ENCODE results near the gene DEFB128.
"Not testable (repeated sequence)": the region's sequence is repeated elsewhere in the genome, so short reads cannot be mapped to it uniquely, and the experiment has no call there.

DEFB128 gene

GRCh38 chr20:189611-190010 is at the start of gene DEFB128:
Gene DEFB128 (minus strand): TSS chr20:189711. CDS start chr20:189623, 88 bp downstream.
- TF ChIP-seq FOXK2 (IDR thresholded peaks at IDR 0.05) (no peak), FOXA1 (IDR thresholded peaks at IDR 0.05) (no peak), ZNF384 (IDR thresholded peaks at IDR 0.05) (no peak), NFRKB (IDR thresholded peaks at IDR 0.05) (no peak), HDGF (IDR thresholded peaks at IDR 0.05; ENCODE audit: borderline replicate concordance) (no peak), BHLHE40 (IDR thresholded peaks at IDR 0.05; ENCODE audit: borderline replicate concordance) (no peak), TARDBP (IDR thresholded peaks at IDR 0.05) (no peak), ELF4 (IDR thresholded peaks at IDR 0.05) (no peak), SP1 (IDR thresholded peaks at IDR 0.05) (no peak), L3MBTL2 (conservative IDR thresholded peaks at IDR 0.05) (no peak), SUZ12 (IDR thresholded peaks at IDR 0.05) (no peak), PKNOX1 (IDR thresholded peaks at IDR 0.05) (no peak), CTBP1 (IDR thresholded peaks at IDR 0.05; ENCODE audit: borderline replicate concordance) (no peak), LEF1 (IDR thresholded peaks at IDR 0.05; ENCODE audit: borderline replicate concordance) (no peak), FOXM1 (IDR thresholded peaks at IDR 0.05; ENCODE audit: borderline replicate concordance) (no peak), ARNT (IDR thresholded peaks at IDR 0.05) (no peak)
- CTCF ChIA-PET, result no interaction called here
- POLR2A ChIA-PET, result no interaction called here
- no peak for DNase-seq (ENCODE audit: extremely low spot score)

- POLR2A ChIA-PET, result no interaction called here
- CTCF ChIA-PET, result no interaction called here
- DNase-seq (ENCODE audit: extremely low spot score), result no peak
- TF ChIP-seq CTBP1 (IDR thresholded peaks at IDR 0.05; ENCODE audit: borderline replicate concordance), result no peak
- TF ChIP-seq ZNF384 (IDR thresholded peaks at IDR 0.05), result no peak
- no peak for TF ChIP-seq ARNT (IDR thresholded peaks at IDR 0.05)
- no peak for TF ChIP-seq L3MBTL2 (conservative IDR thresholded peaks at IDR 0.05)
- TF ChIP-seq HDGF (IDR thresholded peaks at IDR 0.05; ENCODE audit: borderline replicate concordance), result no peak
- TF ChIP-seq BHLHE40 (IDR thresholded peaks at IDR 0.05; ENCODE audit: borderline replicate concordance), result no peak
- no peak for TF ChIP-seq TARDBP (IDR thresholded peaks at IDR 0.05)
- no peak for TF ChIP-seq SUZ12 (IDR thresholded peaks at IDR 0.05)
These were observed 48.4 kb upstream of the DEFB128 start for GRCh38 chr20:237929-238328.

GRCh38 chr20:237489-237888 is 48.0 kb upstream of the DEFB128 start:
- POLR2A ChIA-PET, result no interaction called here
- no peak for TF ChIP-seq SUZ12 (IDR thresholded peaks at IDR 0.05)
- no peak for TF ChIP-seq ZNF384 (IDR thresholded peaks at IDR 0.05)
- TF ChIP-seq SP1 (IDR thresholded peaks at IDR 0.05), result no peak
- TF ChIP-seq TARDBP (IDR thresholded peaks at IDR 0.05), result no peak
- DNase-seq (ENCODE audit: extremely low spot score), result no peak
- CTCF ChIA-PET, result no interaction called here

GRCh38 chr20:235891-236290 is 46.4 kb upstream of the DEFB128 start:
- TF ChIP-seq CTBP1 (IDR thresholded peaks at IDR 0.05; ENCODE audit: borderline replicate concordance), result no peak
- no peak for TF ChIP-seq SP1 (IDR thresholded peaks at IDR 0.05)
- no peak for TF ChIP-seq FOXK2 (IDR thresholded peaks at IDR 0.05)
- CTCF ChIA-PET, result no interaction called here
- no peak for DNase-seq (ENCODE audit: extremely low spot score)
- POLR2A ChIA-PET, result no interaction called here

- POLR2A ChIA-PET, result no interaction called here
- CTCF ChIA-PET, result no interaction called here
- TF ChIP-seq ARNT (IDR thresholded peaks at IDR 0.05), result no peak
- DNase-seq (ENCODE audit: extremely low spot score), result no peak
These were observed 38.1 kb upstream of the DEFB128 start for GRCh38 chr20:227439-228105.

GRCh38 chr20:226958-227357 is 37.4 kb upstream of the DEFB128 start, which contains the start of gene DEFB129:
Gene DEFB129 (plus strand): TSS chr20:227258. CDS start chr20:227289, 31 bp downstream.
- no peak for TF ChIP-seq CTBP1 (IDR thresholded peaks at IDR 0.05; ENCODE audit: borderline replicate concordance)
- no peak for TF ChIP-seq BHLHE40 (IDR thresholded peaks at IDR 0.05; ENCODE audit: borderline replicate concordance)
- TF ChIP-seq ELF4 (IDR thresholded peaks at IDR 0.05), result no peak
- no peak for TF ChIP-seq PKNOX1 (IDR thresholded peaks at IDR 0.05)
- no peak for TF ChIP-seq TARDBP (IDR thresholded peaks at IDR 0.05)
- no peak for TF ChIP-seq ARNT (IDR thresholded peaks at IDR 0.05)
- CTCF ChIA-PET, result no interaction called here
- no peak for DNase-seq (ENCODE audit: extremely low spot score)
- POLR2A ChIA-PET, result no interaction called here

GRCh38 chr20:225879-226278 is 36.4 kb upstream of the DEFB128 start:
- CTCF ChIA-PET; DNase-seq (ENCODE audit: extremely low spot score); POLR2A ChIA-PET: not testable (repeated sequence)

GRCh38 chr20:221258-221830 is 31.8 kb upstream of the DEFB128 start:
- ChIA-PET POLR2A (no interaction called here), CTCF (no interaction called here)
- TF ChIP-seq SUZ12 (IDR thresholded peaks at IDR 0.05) (no peak), FOXM1 (IDR thresholded peaks at IDR 0.05; ENCODE audit: borderline replicate concordance) (no peak), HDGF (IDR thresholded peaks at IDR 0.05; ENCODE audit: borderline replicate concordance) (no peak), FOXA1 (IDR thresholded peaks at IDR 0.05) (no peak), SP1 (IDR thresholded peaks at IDR 0.05) (no peak), CTBP1 (IDR thresholded peaks at IDR 0.05; ENCODE audit: borderline replicate concordance) (no peak), BHLHE40 (IDR thresholded peaks at IDR 0.05; ENCODE audit: borderline replicate concordance) (no peak), LEF1 (IDR thresholded peaks at IDR 0.05; ENCODE audit: borderline replicate concordance) (no peak), PKNOX1 (IDR thresholded peaks at IDR 0.05) (no peak), TARDBP (IDR thresholded peaks at IDR 0.05) (no peak), ZNF384 (IDR thresholded peaks at IDR 0.05) (no peak), FOXK2 (IDR thresholded peaks at IDR 0.05) (no peak), L3MBTL2 (conservative IDR thresholded peaks at IDR 0.05) (no peak)
- DNase-seq (ENCODE audit: extremely low spot score), result no peak
